MM.1S (cell line): ENCODE data around the gene MRPL1.

Experiments
- DNase-seq: peaks from one replicate; pipeline ENCODE4 v3.0.0-alpha.2; 2015
- H2AFZ ChIP-seq: fragments of 300-600 bp; sonication (generic); 2 replicates; pipeline ENCODE4 v1.6.0; 2016; ENCODE audit warnings: antibody characterized with exemption, low read length
- H3F3A ChIP-seq: fragments of 300-600 bp; sonication (generic); 2 replicates; pipeline ENCODE4 v1.6.1; 2016; ENCODE audit warnings: mild to moderate bottlenecking, antibody characterized with exemption, low read length, moderate library complexity, mixed read lengths; ENCODE audit not compliant: insufficient read depth
- H3K27ac ChIP-seq: fragments of 300-600 bp; sonication (generic); 2 replicates; pipeline ENCODE4 v1.5.1; 2016; ENCODE audit warnings: mild to moderate bottlenecking, low read length
- H3K27me3 ChIP-seq: fragments of 300-600 bp; sonication (generic); replicated peaks from 2 replicates; pipeline ENCODE4 v1.6.0; 2016; ENCODE audit warnings: low read length; ENCODE audit not compliant: insufficient read depth
- H3K36me3 ChIP-seq: fragments of 300-600 bp; sonication (generic); replicated peaks from 2 replicates; pipeline ENCODE4 v1.6.1; 2016; ENCODE audit warnings: mild to moderate bottlenecking, low read length, mixed read lengths; ENCODE audit not compliant: insufficient read depth
- H3K4me1 ChIP-seq: fragments of 300-600 bp; sonication (generic); 2 replicates; pipeline ENCODE4 v1.6.1; 2016; ENCODE audit warnings: low read length, mixed read lengths
- H3K4me2 ChIP-seq: fragments of 300-600 bp; sonication (generic); 2 replicates; pipeline ENCODE4 v1.6.0; 2016; ENCODE audit warnings: low read depth, low read length
- H3K4me3 ChIP-seq: fragments of 300-600 bp; sonication (generic); 2 replicates; pipeline ENCODE4 v1.5.1; 2016; ENCODE audit warnings: low read length, mixed read lengths
- H3K79me2 ChIP-seq: fragments of 300-600 bp; sonication (generic); 2 replicates; pipeline ENCODE4 v1.6.1; 2016; ENCODE audit warnings: mixed run types, low read length, mixed read lengths
- H3K9ac ChIP-seq: fragments of 300-600 bp; sonication (generic); 2 replicates; pipeline ENCODE4 v1.6.1; 2016; ENCODE audit warnings: low read length, mixed read lengths
- H3K9me2 ChIP-seq: fragments of 300-600 bp; sonication (generic); replicated peaks from 2 replicates; pipeline ENCODE4 v1.6.1; 2016; ENCODE audit warnings: mild to moderate bottlenecking, low read length, mixed read lengths; ENCODE audit not compliant: insufficient read depth
- H3K9me3 ChIP-seq: fragments of 300-600 bp; sonication (generic); replicated peaks from 2 replicates; pipeline ENCODE4 v1.6.1; 2016; ENCODE audit warnings: mild to moderate bottlenecking, low read length, mixed read lengths; ENCODE audit not compliant: insufficient read depth
- H4K20me1 ChIP-seq: fragments of 300-600 bp; sonication (generic); 2 replicates; pipeline ENCODE4 v1.6.1; 2016; ENCODE audit warnings: mild to moderate bottlenecking, low read length, moderate library complexity, mixed read lengths; ENCODE audit not compliant: insufficient read depth
- EZH2 ChIP-seq: fragments of 300-600 bp; sonication (generic); optimal IDR thresholded peaks from 2 replicates; pipeline ENCODE3; 2017; ENCODE audit warnings: low read depth, mild to moderate bottlenecking, antibody characterized with exemption, low read length, mixed read lengths
- EZH2phosphoT487 ChIP-seq: fragments of 300-600 bp; sonication (generic); IDR thresholded peaks from 2 replicates; pipeline ENCODE4 v1.6.1; 2018; ENCODE audit warnings: antibody characterized with exemption, low read length
- TF ChIP-seq, protein P1 (sequence below): fragments of 300-600 bp; sonication (generic); IDR thresholded peaks from 2 replicates; pipeline ENCODE4 v1.5.1; 2016; ENCODE audit warnings: antibody characterized with exemption, low read length, mixed read lengths

The MRPL1 gene

DNA sequence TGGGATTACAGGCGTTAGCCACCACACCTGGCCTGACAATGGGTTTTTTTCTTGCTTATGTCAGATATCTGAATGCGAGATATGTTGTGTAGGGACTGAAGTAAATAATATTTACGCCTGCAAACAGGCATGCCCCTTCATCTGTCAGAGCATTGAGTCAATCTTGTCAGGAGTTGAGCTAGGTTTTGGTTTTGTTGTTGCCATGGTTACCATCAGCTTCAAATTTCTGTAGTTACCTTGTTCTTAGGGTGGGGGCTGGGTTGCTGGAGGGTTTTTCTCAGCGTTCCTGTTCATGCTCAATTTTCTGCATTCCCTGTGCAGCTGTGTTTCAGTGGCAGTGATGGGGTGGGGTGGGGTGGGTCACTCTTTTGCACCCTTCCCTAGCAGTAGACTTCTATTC lies 14.5 kb downstream of the MRPL1 start:
- Histone ChIP-seq H3K4me1 (peaks cover 15% of the 10 kb centered on the region), H3K9me3 (no peaks in the 10 kb centered on the region), H3K27ac (no peak overlapping the region), H3F3A (peaks cover 14% of the 10 kb centered on the region), H4K20me1 (no peaks in the 10 kb centered on the region), H3K4me3 (no peak overlapping the region), H3K9ac (no peak overlapping the region), H2AFZ (no peak overlapping the region), H3K4me2 (no peak overlapping the region), H3K27me3 (no peaks in the 10 kb centered on the region), H3K36me3 (peaks cover 3% of the 10 kb centered on the region; the same call in 1 of the 2 replicates), H3K79me2 (peaks cover 66% of the 10 kb centered on the region), H3K9me2 (no peaks in the 10 kb centered on the region)
- no peak for DNase-seq
- no peak for TF ChIP-seq EZH2phosphoT487
- TF ChIP-seq, protein P1, sequence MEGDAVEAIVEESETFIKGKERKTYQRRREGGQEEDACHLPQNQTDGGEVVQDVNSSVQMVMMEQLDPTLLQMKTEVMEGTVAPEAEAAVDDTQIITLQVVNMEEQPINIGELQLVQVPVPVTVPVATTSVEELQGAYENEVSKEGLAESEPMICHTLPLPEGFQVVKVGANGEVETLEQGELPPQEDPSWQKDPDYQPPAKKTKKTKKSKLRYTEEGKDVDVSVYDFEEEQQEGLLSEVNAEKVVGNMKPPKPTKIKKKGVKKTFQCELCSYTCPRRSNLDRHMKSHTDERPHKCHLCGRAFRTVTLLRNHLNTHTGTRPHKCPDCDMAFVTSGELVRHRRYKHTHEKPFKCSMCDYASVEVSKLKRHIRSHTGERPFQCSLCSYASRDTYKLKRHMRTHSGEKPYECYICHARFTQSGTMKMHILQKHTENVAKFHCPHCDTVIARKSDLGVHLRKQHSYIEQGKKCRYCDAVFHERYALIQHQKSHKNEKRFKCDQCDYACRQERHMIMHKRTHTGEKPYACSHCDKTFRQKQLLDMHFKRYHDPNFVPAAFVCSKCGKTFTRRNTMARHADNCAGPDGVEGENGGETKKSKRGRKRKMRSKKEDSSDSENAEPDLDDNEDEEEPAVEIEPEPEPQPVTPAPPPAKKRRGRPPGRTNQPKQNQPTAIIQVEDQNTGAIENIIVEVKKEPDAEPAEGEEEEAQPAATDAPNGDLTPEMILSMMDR, result no peak
- no peak for TF ChIP-seq EZH2

DNA sequence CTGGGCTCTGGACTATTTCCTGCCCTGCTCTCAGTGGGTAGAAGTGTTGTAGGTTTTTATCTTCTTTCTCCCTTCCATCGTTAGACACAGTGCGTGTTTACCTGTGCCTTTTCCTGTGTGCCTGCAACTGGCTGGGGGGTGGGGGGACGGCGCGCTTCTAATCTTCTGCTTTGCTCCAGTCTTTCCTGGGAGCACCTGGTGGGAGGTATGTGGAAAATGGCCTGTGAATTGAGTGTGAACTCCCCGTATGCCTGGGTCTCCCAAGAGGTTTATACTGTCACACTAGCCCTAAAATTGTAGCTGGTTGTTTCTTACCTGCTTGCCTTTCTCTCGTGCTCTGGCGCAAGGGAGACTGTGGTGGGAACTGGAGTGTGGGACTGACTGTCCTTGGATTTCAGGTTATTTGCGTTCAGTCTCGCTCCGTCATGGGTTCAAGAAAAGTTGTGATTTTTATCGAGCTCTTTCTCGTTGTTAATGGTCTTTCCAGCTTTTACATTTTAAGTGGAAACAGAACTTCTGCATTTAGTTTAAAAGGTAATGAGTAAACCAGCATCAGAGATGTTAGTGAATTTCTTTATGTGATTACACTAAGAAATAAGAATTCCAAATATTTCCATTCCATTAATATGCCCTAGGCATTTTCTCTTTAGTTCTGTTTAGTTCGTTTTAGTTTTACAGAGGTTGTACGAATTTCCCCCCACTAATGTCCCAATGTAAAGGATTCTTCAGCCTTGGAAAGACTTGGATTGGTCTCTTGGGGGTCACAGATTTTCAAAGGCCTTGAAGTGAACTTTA lies 15.3 kb downstream of the MRPL1 start:
- Histone ChIP-seq H4K20me1 (no peaks in the 10 kb centered on the region), H3F3A (peaks cover 14% of the 10 kb centered on the region), H3K4me2 (no peak overlapping the region), H2AFZ (no peak overlapping the region), H3K79me2 (peaks cover 74% of the 10 kb centered on the region), H3K4me3 (no peak overlapping the region), H3K9me2 (no peaks in the 10 kb centered on the region), H3K9me3 (no peaks in the 10 kb centered on the region), H3K27ac (no peak overlapping the region), H3K36me3 (peaks cover 7% of the 10 kb centered on the region; the same call in 1 of the 2 replicates), H3K27me3 (no peaks in the 10 kb centered on the region), H3K9ac (no peak overlapping the region), H3K4me1 (peaks cover 15% of the 10 kb centered on the region)
- TF ChIP-seq EZH2, result no peak
- no peak for TF ChIP-seq EZH2phosphoT487
- TF ChIP-seq, protein P1, result no peak
- DNase-seq, result no peak

DNA sequence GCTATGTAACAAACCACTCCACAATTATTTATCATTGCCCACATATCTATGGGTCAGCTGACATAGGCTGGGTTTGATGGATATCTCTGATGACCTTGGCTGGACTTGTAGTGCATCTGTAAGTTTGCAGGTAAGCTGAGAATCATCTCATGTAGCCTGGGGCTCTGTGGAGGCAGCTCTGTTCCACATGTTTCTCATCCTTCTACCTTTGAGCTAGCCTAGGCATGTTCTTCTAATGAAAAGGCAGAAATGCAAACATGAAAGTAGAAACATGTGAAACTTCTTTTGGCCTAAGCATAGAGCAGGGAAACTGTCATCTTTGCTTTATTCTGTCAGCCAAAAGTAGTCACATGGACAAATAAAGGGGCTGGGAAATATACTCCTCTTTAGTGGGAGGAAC lies 18.2 kb downstream of the MRPL1 start:
- Histone ChIP-seq H2AFZ (no peak overlapping the region), H3K79me2 (peaks cover 62% of the 10 kb centered on the region), H3K4me1 (peaks cover 15% of the 10 kb centered on the region), H3K36me3 (peaks cover 5% of the 10 kb centered on the region; the same call in 1 of the 2 replicates), H4K20me1 (no peaks in the 10 kb centered on the region), H3K4me2 (peak overlapping the region; percentile 37), H3F3A (peaks cover 14% of the 10 kb centered on the region), H3K4me3 (no peak overlapping the region), H3K27ac (peak overlapping the region; percentile 48; the same call in 1 of the 2 replicates), H3K9ac (no peak overlapping the region), H3K9me3 (no peaks in the 10 kb centered on the region), H3K27me3 (no peaks in the 10 kb centered on the region), H3K9me2 (no peaks in the 10 kb centered on the region)
- TF ChIP-seq, protein P1, result no peak
- TF ChIP-seq EZH2, result no peak
- no peak for TF ChIP-seq EZH2phosphoT487
- peak; percentile 40 for DNase-seq
